ENCODE data around the gene IPO4. TPM values are rescaled to one million over a fixed set of nuclear protein-coding genes. Genes with fewer than 3 reads are reported as not detected.
A peak's percentile ranks its signal among the peaks of the same experiment; 100 is the strongest.

The IPO4 gene
- total RNA-seq, 1 experiment from 2014 or later: 165 TPM

- DNase-seq (ENCODE audit: low read depth): no peak
These were observed 39.2 kb downstream of the IPO4 start for GRCh38 chr14:24149302-24149969.

- no peak for DNase-seq (ENCODE audit: low read depth)
These were observed 40.7 kb downstream of the IPO4 start for GRCh38 chr14:24147761-24148428.

- DNase-seq (ENCODE audit: low read depth): peak; percentile 100
These were observed 41.4 kb downstream of the IPO4 start, which contains the start of gene RNF31 for GRCh38 chr14:24146978-24147760. Gene RNF31, plus strand, starts transcription at chr14:24147498. Its CDS starts 201 bp downstream, at chr14:24147699.

- peak; percentile 100 for DNase-seq (ENCODE audit: low read depth)
These were observed 42.1 kb downstream of the IPO4 start, which contains the start of gene PSME2 for GRCh38 chr14:24146453-24146977. Gene PSME2, minus strand, starts transcription at chr14:24146610. Its CDS starts 29 bp downstream, at chr14:24146581.

- DNase-seq (ENCODE audit: low read depth): no peak
These were observed 42.7 kb downstream of the IPO4 start for GRCh38 chr14:24145690-24146452.

- no peak for DNase-seq (ENCODE audit: low read depth)
These were observed 43.4 kb downstream of the IPO4 start for GRCh38 chr14:24145219-24145618.

- DNase-seq (ENCODE audit: low read depth): no peak
These were observed 44.2 kb downstream of the IPO4 start for GRCh38 chr14:24144451-24144850.

- peak; percentile 62 for DNase-seq (ENCODE audit: low read depth)
These were observed 45.1 kb downstream of the IPO4 start for GRCh38 chr14:24143511-24143910.

- peak; percentile 100 for DNase-seq (ENCODE audit: low read depth)
These were observed 47.3 kb downstream of the IPO4 start, which contains the start of gene EMC9 for GRCh38 chr14:24141097-24141880. Gene EMC9, minus strand, starts transcription at chr14:24141591. Its CDS starts 287 bp downstream, at chr14:24141304.

GRCh38 chr14:24139272-24139934, 49.2 kb downstream of the IPO4 start:
- no peak for DNase-seq (ENCODE audit: low read depth)

GRCh38 chr14:24138396-24139271, 50.0 kb downstream of the IPO4 start:
- no peak for DNase-seq (ENCODE audit: low read depth)

GRCh38 chr14:24137529-24138395, 50.9 kb downstream of the IPO4 start:
- no peak for DNase-seq (ENCODE audit: low read depth)

- DNase-seq (ENCODE audit: low read depth): no peak
These were observed 51.7 kb downstream of the IPO4 start for GRCh38 chr14:24136684-24137528.

- peak; percentile 97 for DNase-seq (ENCODE audit: low read depth)
These were observed 52.6 kb downstream of the IPO4 start, which contains the start of gene PSME1 for GRCh38 chr14:24135834-24136683. Gene PSME1, plus strand, starts transcription at chr14:24136194. Its CDS starts 69 bp downstream, at chr14:24136263.

- DNase-seq (ENCODE audit: low read depth): no peak
These were observed 53.1 kb downstream of the IPO4 start for GRCh38 chr14:24135584-24135833.

GRCh38 chr14:24133735-24134134, 54.9 kb downstream of the IPO4 start:
- DNase-seq (ENCODE audit: low read depth): no peak
